Raji (cell line): ENCODE results near the gene SLC17A7.
A peak's percentile ranks its signal among the peaks of the same experiment; 100 is the strongest.

Experiments used
- POLR2A ChIP-seq: IDR thresholded peaks from 2 replicates; pipeline ENCODE4 v1.6.1; 2011; ENCODE audit warnings: low read depth, low read length, control low read depth; ENCODE audit not compliant: insufficient read depth

SLC17A7 gene

DNA sequence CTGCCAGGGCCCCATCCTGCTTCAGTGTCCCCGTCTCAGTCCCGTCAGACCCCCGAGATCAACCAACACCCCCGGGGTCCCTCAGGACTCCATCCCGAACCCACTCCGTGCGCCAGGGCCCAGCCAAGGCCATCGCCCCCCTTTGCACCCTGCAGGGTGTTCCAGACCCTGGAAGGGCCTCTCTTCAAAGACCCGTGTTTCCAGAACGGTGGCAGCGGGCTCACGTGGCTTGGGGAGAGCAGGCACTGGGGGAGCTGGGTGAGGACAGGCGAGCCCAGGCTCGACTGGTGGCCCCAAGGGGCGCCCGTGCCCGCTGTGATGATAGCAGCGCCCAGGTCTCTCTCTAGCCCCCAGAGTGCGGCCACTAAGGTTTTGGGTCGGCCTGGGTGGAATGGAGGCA, 51.9 kb downstream of the SLC17A7 start:
- no peak for TF ChIP-seq POLR2A

DNA sequence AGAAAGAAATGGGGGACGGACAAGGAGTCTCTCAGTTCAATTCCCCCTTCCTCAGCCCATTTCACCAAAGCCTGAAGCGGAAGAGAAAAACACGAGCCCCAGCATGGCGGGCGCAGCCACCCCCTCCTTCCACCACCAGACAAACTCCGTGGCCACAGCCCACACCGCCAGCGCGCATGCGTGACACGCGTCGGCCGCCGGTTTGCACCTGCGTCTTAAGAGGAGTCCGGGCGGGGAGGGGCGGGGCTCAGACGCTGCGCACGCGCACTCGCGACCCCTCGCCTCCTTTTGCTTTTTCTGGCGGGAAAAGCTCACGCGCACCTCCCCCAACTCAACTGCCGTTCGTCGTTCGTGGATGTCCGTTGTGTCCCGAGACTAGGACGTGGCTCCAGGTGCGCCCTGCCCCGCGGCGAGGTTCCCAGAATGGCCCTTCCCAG, 53.4 kb downstream of the SLC17A7 start, which contains the start of gene KASH5:
TSS of gene KASH5 (plus strand) at position 314 of the 437 bp plus-strand sequence. CDS start 2,635 bp downstream, outside the sequence.
- TF ChIP-seq POLR2A = peak; percentile 56

DNA sequence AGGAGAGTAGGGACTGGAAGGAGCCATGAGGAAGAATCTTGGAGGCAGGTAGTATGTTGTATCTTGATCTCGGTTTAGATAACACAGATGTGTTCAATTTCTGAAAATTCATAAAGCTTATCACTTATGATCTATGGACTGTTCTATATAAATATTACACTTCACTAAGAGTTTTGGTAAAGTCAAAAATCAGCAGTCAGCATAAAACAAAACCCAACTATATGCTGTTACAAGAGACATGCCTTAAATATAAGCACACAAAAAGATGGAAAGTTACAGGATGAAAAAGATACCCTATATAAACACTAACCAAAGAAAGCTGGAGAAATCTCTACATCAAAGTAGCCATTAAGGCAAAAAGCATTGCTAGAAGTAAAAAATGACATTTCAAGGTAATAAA, 57.7 kb downstream of the SLC17A7 start:
- TF ChIP-seq POLR2A = no peak

DNA sequence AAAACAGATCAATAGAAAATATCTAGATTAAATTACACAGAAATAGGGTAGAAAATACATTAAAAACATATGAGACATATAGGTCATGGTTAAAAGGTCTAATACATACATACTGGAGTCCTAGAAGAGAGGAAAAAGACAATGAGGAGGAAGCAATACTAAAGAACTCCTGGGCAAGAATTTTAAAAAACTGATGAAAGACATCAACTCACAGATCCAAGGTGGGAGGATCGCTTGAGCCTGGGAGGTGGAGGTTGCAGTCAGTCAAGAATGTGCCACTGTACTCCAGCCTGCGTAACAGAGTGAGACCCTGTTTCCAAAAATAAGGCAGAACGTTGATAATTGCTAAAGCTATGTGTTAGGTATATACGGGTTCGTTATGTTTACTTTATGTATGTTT, 58.7 kb downstream of the SLC17A7 start:
- no peak for TF ChIP-seq POLR2A

DNA sequence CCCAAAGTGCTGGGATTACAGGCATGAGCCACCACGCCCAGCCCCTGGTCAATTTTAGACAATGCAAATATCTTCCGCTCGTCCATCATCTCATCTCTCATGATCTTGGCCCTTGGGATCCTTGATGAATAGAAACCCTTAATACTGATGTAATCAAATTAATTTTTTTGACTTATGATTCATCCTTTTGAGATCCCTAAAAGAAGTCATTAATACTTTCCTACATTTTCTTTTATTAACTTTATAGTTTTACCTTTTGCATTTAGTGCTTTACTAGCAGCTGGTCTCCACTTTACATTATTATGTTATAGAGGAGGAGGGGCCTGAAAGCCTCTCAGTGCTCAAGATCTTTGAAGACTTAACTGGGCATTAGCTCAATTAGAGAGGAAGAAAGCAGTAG, 60.9 kb downstream of the SLC17A7 start:
- TF ChIP-seq POLR2A = no peak
